Astrocyte (in vitro differentiated cells and primary cell): ENCODE data around the gene MED27. TPM values are rescaled to one million over a fixed set of nuclear protein-coding genes. Genes with fewer than 3 reads are reported as not detected.

ENCODE experiments used
- DNase-seq: peaks from one replicate; pipeline ENCODE4 v3.0.0-alpha.2; 2010; ENCODE audit warnings: low read depth
- FAIRE-seq: peaks from 2 replicates; lab custom pipeline; 2011; peaks lifted over from hg19 to GRCh38; lab: Jason Lieb, UNC
- H2AFZ ChIP-seq: 2 replicates; pipeline ENCODE4 v1.6.0; 2012; ENCODE audit warnings: low read depth, low read length, inconsistent platforms
- H3K27ac ChIP-seq: 2 replicates; pipeline ENCODE4 v1.5.1; 2011; ENCODE audit warnings: low read depth, low read length, inconsistent platforms
- H3K27me3 ChIP-seq: 2 replicates; pipeline ENCODE4 v1.6.0; 2011; ENCODE audit warnings: low read length, inconsistent platforms; ENCODE audit not compliant: insufficient read depth
- H3K36me3 ChIP-seq: 2 replicates; pipeline ENCODE4 v1.5.1; 2011; ENCODE audit warnings: low read length, inconsistent platforms; ENCODE audit not compliant: insufficient read depth
- H3K4me1 ChIP-seq: 2 replicates; pipeline ENCODE4 v1.5.1; 2011; ENCODE audit warnings: low read length, inconsistent platforms; ENCODE audit not compliant: insufficient read depth
- H3K4me2 ChIP-seq: 2 replicates; pipeline ENCODE4 v1.6.0; 2012; ENCODE audit warnings: low read length, inconsistent platforms
- H3K4me3 ChIP-seq: 2 replicates; pipeline ENCODE4 v1.5.1; 2011; ENCODE audit warnings: low read depth, mild to moderate bottlenecking, low read length, inconsistent platforms; ENCODE audit not compliant: insufficient read depth
- H3K79me2 ChIP-seq: 2 replicates; pipeline ENCODE4 v1.6.0; 2012; ENCODE audit warnings: mild to moderate bottlenecking, low read length, inconsistent platforms; ENCODE audit not compliant: insufficient read depth
- H3K9ac ChIP-seq: 2 replicates; pipeline ENCODE4 v1.6.0; 2012; ENCODE audit warnings: mild to moderate bottlenecking, low read length, inconsistent platforms
- H3K9me3 ChIP-seq: 2 replicates; pipeline ENCODE4 v1.5.1; 2012; ENCODE audit warnings: low read depth, mild to moderate bottlenecking, low read length, inconsistent platforms; ENCODE audit not compliant: insufficient read depth
- H4K20me1 ChIP-seq: 2 replicates; pipeline ENCODE4 v1.6.0; 2012; ENCODE audit warnings: low read length, inconsistent platforms; ENCODE audit not compliant: insufficient read depth
- H3K27ac Mint-ChIP-seq: one replicate; pipeline ENCODE4 v1.8.0; 2021; ENCODE audit warnings: mild to moderate bottlenecking, mixed read lengths; ENCODE audit not compliant: unreplicated experiment
- H3K27me3 Mint-ChIP-seq: one replicate; pipeline ENCODE4 v1.8.0; 2021; ENCODE audit warnings: low read depth, mixed read lengths; ENCODE audit not compliant: unreplicated experiment
- H3K36me3 Mint-ChIP-seq: one replicate; pipeline ENCODE4 v1.8.0; 2021; ENCODE audit warnings: low read depth, mixed read lengths; ENCODE audit not compliant: unreplicated experiment
- H3K4me1 Mint-ChIP-seq: one replicate; pipeline ENCODE4 v1.8.0; 2021; ENCODE audit warnings: low read depth, mixed read lengths; ENCODE audit not compliant: unreplicated experiment
- H3K4me3 Mint-ChIP-seq: one replicate; pipeline ENCODE4 v1.8.0; 2021; ENCODE audit warnings: mild to moderate bottlenecking, moderate library complexity, mixed read lengths; ENCODE audit not compliant: unreplicated experiment
- H3K9me3 Mint-ChIP-seq: one replicate; pipeline ENCODE4 v1.8.0; 2021; ENCODE audit warnings: mild to moderate bottlenecking, mixed read lengths; ENCODE audit not compliant: unreplicated experiment
- CTCF ChIP-seq: IDR thresholded peaks from 2 replicates; pipeline ENCODE4 v1.5.1; 2011; ENCODE audit warnings: low read depth, mild to moderate bottlenecking, inconsistent platforms, low read length, moderate library complexity; ENCODE audit not compliant: insufficient read depth
- EZH2 ChIP-seq: IDR thresholded peaks from 2 replicates; pipeline ENCODE4 v1.6.1; 2012; ENCODE audit warnings: mild to moderate bottlenecking, low read length, inconsistent platforms; ENCODE audit not compliant: insufficient read depth
- total RNA-seq: library from RNA; stranded (reverse); gene quantifications from 2 replicates; pipeline ENCODE4 v1.2.1, GENCODE V29; 2021

Gene MED27
- total RNA-seq, 1 donor from 2014 or later: 26.9 TPM

GRCh38 chr9:131981116-131981776 is 98.4 kb downstream of the MED27 start:
- H4K20me1 ChIP-seq: peaks cover 81% of the 10 kb centered on the region
- H3K36me3 ChIP-seq: no peaks in the 10 kb centered on the region
- TF ChIP-seq CTCF: no peak
- H3K4me1 ChIP-seq: peaks cover 6% of the 10 kb centered on the region
- no peak overlapping the region for H3K4me2 ChIP-seq
- Mint-ChIP-seq H3K27ac (no peak overlapping the region), H3K9me3 (no peaks in the 10 kb centered on the region), H3K27me3 (no peaks in the 10 kb centered on the region), H3K4me1 (peaks cover 10% of the 10 kb centered on the region), H3K4me3 (no peak overlapping the region), H3K36me3 (peaks cover 4% of the 10 kb centered on the region)
- no peak overlapping the region for H3K9ac ChIP-seq
- no peaks in the 10 kb centered on the region for H3K9me3 ChIP-seq
- FAIRE-seq: no peak
- no peak overlapping the region for H2AFZ ChIP-seq
- H3K27me3 ChIP-seq: no peaks in the 10 kb centered on the region
- H3K4me3 ChIP-seq: no peak overlapping the region
- no peak for DNase-seq
- H3K79me2 ChIP-seq: peaks cover 9% of the 10 kb centered on the region
- no peak overlapping the region for H3K27ac ChIP-seq

- DNase-seq: no peak
Measured at GRCh38 chr9:131980267-131981016, 99.2 kb downstream of the MED27 start.

More at GRCh38 chr9:131980267-131981016, 99.2 kb downstream of the MED27 start:
- H4K20me1 ChIP-seq: peaks cover 86% of the 10 kb centered on the region
- peaks cover 10% of the 10 kb centered on the region for H3K4me1 Mint-ChIP-seq
- H3K27me3 Mint-ChIP-seq: no peaks in the 10 kb centered on the region
- peaks cover 6% of the 10 kb centered on the region for H3K4me1 ChIP-seq
- FAIRE-seq: no peak
- no peaks in the 10 kb centered on the region for H3K36me3 ChIP-seq
- H2AFZ ChIP-seq: no peak overlapping the region
- peaks cover 4% of the 10 kb centered on the region for H3K36me3 Mint-ChIP-seq
- H3K79me2 ChIP-seq: peaks cover 9% of the 10 kb centered on the region
- no peak overlapping the region for H3K4me2 ChIP-seq
- no peak overlapping the region for H3K27ac Mint-ChIP-seq
- H3K27ac ChIP-seq: no peak overlapping the region
- no peaks in the 10 kb centered on the region for H3K9me3 Mint-ChIP-seq
- no peaks in the 10 kb centered on the region for H3K9me3 ChIP-seq
- H3K9ac ChIP-seq: no peak overlapping the region
- no peak overlapping the region for H3K4me3 Mint-ChIP-seq
- H3K4me3 ChIP-seq: no peak overlapping the region
- TF ChIP-seq EZH2 (no peak), CTCF (no peak)
- no peaks in the 10 kb centered on the region for H3K27me3 ChIP-seq
